Activated B cell treated with CpG ODN at 0.5 μM for 24 hours (primary cell): Measurements from ENCODE around the gene SETD1A. TPM values are rescaled to one million over a fixed set of nuclear protein-coding genes. Genes with fewer than 3 reads are reported as not detected.

ENCODE experiments used
- ATAC-seq: fragments of 200-7000 bp; cut with Tn5 transposase; one replicate; pipeline ENCODE4 v1.10.0; 2021; ENCODE audit warnings: low read depth, mild to moderate bottlenecking, moderate library complexity
- CTCF ChIA-PET: fragments of 350-600 bp; sonication (Branson Sonifier 250); formaldehyde crosslinking; loops from one replicate; lab custom pipeline; 2021; ENCODE audit warnings: antibody characterized with exemption; lab: Charles Lee
- POLR2A ChIA-PET: fragments of 350-600 bp; sonication (Branson Sonifier 250); formaldehyde crosslinking; loops from one replicate; lab custom pipeline; 2021; ENCODE audit warnings: antibody characterized with exemption; lab: Charles Lee
- DNase-seq: peaks from one replicate; pipeline ENCODE4 v3.0.0; 2022
- H3K27ac Mint-ChIP-seq: one replicate; pipeline ENCODE4 v1.8.0; 2020; ENCODE audit warnings: mixed read lengths
- H3K27me3 Mint-ChIP-seq: one replicate; pipeline ENCODE4 v1.8.0; 2021; ENCODE audit warnings: mixed read lengths
- H3K36me3 Mint-ChIP-seq: one replicate; pipeline ENCODE4 v1.8.0; 2021; ENCODE audit warnings: low read depth, mixed read lengths
- H3K4me1 Mint-ChIP-seq: one replicate; pipeline ENCODE4 v1.8.0; 2021; ENCODE audit warnings: mixed read lengths
- H3K4me3 Mint-ChIP-seq: one replicate; pipeline ENCODE4 v1.8.0; 2020; ENCODE audit warnings: mild to moderate bottlenecking, mixed read lengths
- H3K9me3 Mint-ChIP-seq: one replicate; pipeline ENCODE4 v1.8.0; 2020; ENCODE audit warnings: mixed read lengths
- CTCF ChIP-seq: fragments of 200-600 bp; IDR thresholded peaks from one replicate; pipeline ENCODE4 v1.8.0; 2022; ENCODE audit warnings: antibody characterized with exemption, mild to moderate bottlenecking
- intact Hi-C: fragments of 100-400 bp; cut with micrococcal nuclease; formaldehyde crosslinking; loops from one replicate; pipeline ENCODE4 v1.15.1; 2024
- total RNA-seq: library from RNA; stranded (reverse); gene quantifications from 2 replicates; pipeline ENCODE4 v1.2.3, GENCODE V29; 2022

SETD1A gene
- total RNA-seq, 1 donor from 2014 or later = 32.8 TPM

GRCh38 chr16:31032736-31033708, 75.5 kb downstream of the SETD1A start, which contains the start of gene STX4:
Gene STX4 (plus strand): TSS chr16:31033558. CDS start chr16:31033806, 248 bp downstream.
- ATAC-seq = peak; percentile 78
- CTCF ChIA-PET = no interaction called here
- peaks cover 37% of the 10 kb centered on the region for H3K36me3 Mint-ChIP-seq
- H3K4me3 Mint-ChIP-seq = peak within 1 kb of the TSS; percentile 97
- TF ChIP-seq CTCF = no peak
- intact Hi-C loops = loop anchor here (1.0 kb wide), 7 partner anchors 36 to 426 kb away; partner anchors contain the start of genes ARMC5, KAT8, SETD1A and VKORC1
- peak within 1 kb of the TSS; percentile 94 for H3K27ac Mint-ChIP-seq
- peak; percentile 95 for DNase-seq
- H3K9me3 Mint-ChIP-seq = no peaks in the 10 kb centered on the region
- H3K4me1 Mint-ChIP-seq = peaks cover 17% of the 10 kb centered on the region
- POLR2A ChIA-PET = interaction anchor here (0.6 to 2.7 kb wide), 6 partner anchors 41 to 323 kb away, joined by 3 to 32 read pairs (median 7); partner anchors contain the start of genes KAT8, ZNF646 and ZNF668
- no peaks in the 10 kb centered on the region for H3K27me3 Mint-ChIP-seq

GRCh38 chr16:31033709-31034492, 76.3 kb downstream of the SETD1A start:
- POLR2A ChIA-PET = interaction anchor here (0.6 to 2.7 kb wide), 6 partner anchors 40 to 322 kb away, joined by 3 to 32 read pairs (median 6); partner anchors contain the start of genes FUS, KAT8, ZNF646 and ZNF668

More at GRCh38 chr16:31033709-31034492, 76.3 kb downstream of the SETD1A start:
- H3K4me3 Mint-ChIP-seq = peak overlapping the region; percentile 97
- H3K9me3 Mint-ChIP-seq = no peaks in the 10 kb centered on the region
- intact Hi-C loops = loop anchor here (1.0 kb wide), 8 partner anchors 37 to 425 kb away; partner anchors contain the start of genes ARMC5, KAT8, SETD1A and VKORC1
- ATAC-seq (peak; percentile 59), DNase-seq (peak; percentile 79)
- H3K27me3 Mint-ChIP-seq = no peaks in the 10 kb centered on the region
- H3K36me3 Mint-ChIP-seq = peaks cover 46% of the 10 kb centered on the region
- CTCF ChIA-PET = interaction anchor here (0.6 kb wide), 1 partner anchor 226 kb away, joined by 3 read pairs; the partner anchor contains the start of gene ITGAM
- no peak for TF ChIP-seq CTCF
- peaks cover 17% of the 10 kb centered on the region for H3K4me1 Mint-ChIP-seq
- peak overlapping the region; percentile 94 for H3K27ac Mint-ChIP-seq

Other genes with a start within 250 kb of the SETD1A start
- 45.3 and 51.4 TPM in 2 replicates for gene PHKG2, start 209.3 kb upstream of the SETD1A start, total RNA-seq
- gene CFAP119, start 195.7 kb upstream of the SETD1A start, total RNA-seq = 6.2 and 8.8 TPM in 2 replicates
- 99.6 and 117 TPM in 2 replicates for gene RNF40, start 195.4 kb upstream of the SETD1A start, total RNA-seq
- gene ZNF629, start 170.5 kb upstream of the SETD1A start, total RNA-seq = 9.1 and 9.3 TPM in 2 replicates
- 32.2 and 35.7 TPM in 2 replicates for gene BCL7C, start 63.7 kb upstream of the SETD1A start, total RNA-seq
- gene CTF1, start 61.1 kb upstream of the SETD1A start, total RNA-seq = 0.56 and 0.62 TPM in 2 replicates
- gene FBXL19, start 34.2 kb upstream of the SETD1A start, total RNA-seq = 20.3 and 24.2 TPM in 2 replicates
- gene ORAI3, start 8.7 kb upstream of the SETD1A start, total RNA-seq = 25.1 and 30.6 TPM in 2 replicates
- 1.3 and 1.6 TPM in 2 replicates for gene HSD3B7, start 27.5 kb downstream of the SETD1A start, total RNA-seq
- 1.2 and 1.6 TPM in 2 replicates for gene STX1B, start 52.9 kb downstream of the SETD1A start, total RNA-seq
- 106 and 107 TPM in 2 replicates for gene STX4, start 75.8 kb downstream of the SETD1A start, total RNA-seq
- gene ZNF668, start 116.5 kb downstream of the SETD1A start, total RNA-seq = 8.3 and 10.1 TPM in 2 replicates
- 32.4 and 32.5 TPM in 2 replicates for gene ZNF646, start 116.7 kb downstream of the SETD1A start, total RNA-seq
- 5.1 and 5.5 TPM in 2 replicates for gene PRSS53, start 131.2 kb downstream of the SETD1A start, total RNA-seq
- 38.7 and 41.9 TPM in 2 replicates for gene VKORC1, start 137.0 kb downstream of the SETD1A start, total RNA-seq
- 24.8 and 27.3 TPM in 2 replicates for gene BCKDK, start 150.6 kb downstream of the SETD1A start, total RNA-seq
- gene KAT8, start 159.9 kb downstream of the SETD1A start, total RNA-seq = 82.1 and 93.7 TPM in 2 replicates
- not detected in 2 replicates for gene PRSS8, start 178.0 kb downstream of the SETD1A start, total RNA-seq
- 0.56 and 0.60 TPM in 2 replicates for gene PRSS36, start 192.3 kb downstream of the SETD1A start, total RNA-seq
- 681 and 752 TPM in 2 replicates for gene FUS, start 222.4 kb downstream of the SETD1A start, total RNA-seq
- 21.7 and 27.8 TPM in 2 replicates for gene PYCARD, start 245.0 kb downstream of the SETD1A start, total RNA-seq